H1 (cell line): ENCODE data around the gene RHOT1. TPM values are rescaled to one million over a fixed set of nuclear protein-coding genes. Genes with fewer than 3 reads are reported as not detected.

Experiments used
- JUND ChIP-seq: IDR thresholded peaks from 2 replicates; pipeline ENCODE4 v1.6.1; 2011; ENCODE audit warnings: mild to moderate bottlenecking, improper control_type of control experiment, low read length
- KDM1A ChIP-seq: fragments of 200-600, 300-600 bp; sonication (generic); IDR thresholded peaks from 2 replicates; pipeline ENCODE4 v1.7.1; 2016; ENCODE audit warnings: mild to moderate bottlenecking, low read length, borderline replicate concordance
- PHF8 ChIP-seq: fragments of 200-600 bp; sonication (generic); conservative IDR thresholded peaks from 2 replicates; pipeline ENCODE4 v1.7.1; 2012; ENCODE audit warnings: low read depth, mild to moderate bottlenecking, inconsistent platforms, low read length, moderate library complexity
- SP4 ChIP-seq: IDR thresholded peaks from 2 replicates; pipeline ENCODE4 v1.6.1; 2012; ENCODE audit warnings: low read length, inconsistent platforms
- polyA plus RNA-seq, 7 experiments: library from polyadenylated mRNA; depleted of rRNA in 3 of 7; stranded (reverse) in 5 of 7; unstranded in 2 of 7; fragments of >200 nt in 5 of 7; fragments of 200-250 nt in 2 of 7; gene quantifications; 1 replicate in 5 of 7; 2 replicates in 1 of 7; 4 replicates in 1 of 7; pipeline versions ENCODE4 v1.2.1 to v1.2.3, GENCODE V29; 2011 to 2013; ENCODE audit warnings: missing spikeins in 2 of 7, mixed read lengths in 2 of 7
- total RNA-seq: library from RNA; stranded (reverse); fragmentation: NEBNext Ultra II Directional; extraction: Animal tissue kit (Norgen Biotek cat#: 25700); gene quantifications from 2 replicates; pipeline ENCODE4 v1.2.1, GENCODE V29; 2021

RHOT1 gene
- total and polyA plus RNA-seq, 2 of the 8 experiments (the other 6 are each of a cell fraction or from before 2014, with no cell fraction given) = 34.2 to 38.2 TPM

GRCh38 chr17:32102172-32102571, 40.1 kb upstream of the RHOT1 start (continued):
- TF ChIP-seq JUND (no peak), SP4 (no peak), PHF8 (no peak), KDM1A (no peak)
